Measurements from ENCODE around the gene MXRA7.

- TF ChIP-seq CTCF (conservative IDR thresholded peaks at IDR 0.05 in 1 of 2, IDR thresholded peaks at IDR 0.05 in 1 of 2; ENCODE audit: extremely low read depth in 1 of 2, insufficient read depth in 1 of 2, low read depth in 1 of 2, low read length in 2 of 2) (no peak), EZH2 (IDR thresholded peaks at IDR 0.05; ENCODE audit: borderline replicate concordance, low read length) (no peak)
These were observed 53.1 kb downstream of the MXRA7 start for GRCh38 chr17:76657505-76658241.
